K562 (cell line): ENCODE data around the gene BACH1. TPM values are rescaled to one million over a fixed set of nuclear protein-coding genes. Genes with fewer than 3 reads are reported as not detected.

ENCODE experiments used
- CCAR2 ChIP-seq: fragments of 200-400 bp; formaldehyde crosslinking; IDR thresholded peaks from 2 replicates; pipeline ENCODE4 v1.6.1; 2017; ENCODE audit warnings: mild to moderate bottlenecking, low read depth, low read length
- EZH2 ChIP-seq: IDR thresholded peaks from 2 replicates; pipeline ENCODE4 v1.6.1; 2012; ENCODE audit warnings: low read depth, mild to moderate bottlenecking, inconsistent platforms, low read length, borderline replicate concordance
- HDAC2 ChIP-seq: fragments of 450-650 bp; IDR thresholded peaks from 2 replicates; pipeline ENCODE4 v1.6.1; 2016; ENCODE audit warnings: mild to moderate bottlenecking
- HMGN3 ChIP-seq: IDR thresholded peaks from 2 replicates; pipeline ENCODE4 v1.6.1; 2011; ENCODE audit warnings: borderline replicate concordance, low read depth, mild to moderate bottlenecking, mixed read lengths, low read length; ENCODE audit not compliant: insufficient read length; ENCODE audit errors: extremely low read depth
- NFIX ChIP-seq: fragments of 250-450 bp; sonication (Bioruptor Pico); IDR thresholded peaks from 2 replicates; pipeline ENCODE4 v1.4.0; 2020; ENCODE audit warnings: low read depth, mild to moderate bottlenecking, moderate library complexity
- RFX7 ChIP-seq: fragments of 250-450 bp; sonication (Bioruptor Pico); IDR thresholded peaks from 2 replicates; pipeline ENCODE4 v1.5.1; 2021; ENCODE audit warnings: mild to moderate bottlenecking
- SMARCA5 ChIP-seq: fragments of 450-650 bp; IDR thresholded peaks from 2 replicates; pipeline ENCODE4 v1.6.1; 2016
- TFAP4 ChIP-seq: sonication (generic); formaldehyde crosslinking; IDR thresholded peaks from 2 replicates; pipeline ENCODE4 v1.8.0; 2022; ENCODE audit warnings: missing genetic modification reagents, mild to moderate bottlenecking, moderate library complexity, borderline replicate concordance
- TRIM24 ChIP-seq, 2 experiments: fragments of 450-650 bp; IDR thresholded peaks; 2 replicates each; pipeline ENCODE4 v1.6.1; 2016
- ZNF583 ChIP-seq: fragments of 250-450 bp; sonication (Bioruptor Pico); IDR thresholded peaks from 2 replicates; pipeline ENCODE4 v1.4.0; 2020
- polyA plus RNA-seq, 8 experiments: library from polyadenylated mRNA; depleted of rRNA in 4 of 8; stranded (reverse) in 5 of 8; unstranded in 3 of 8; fragments of >200 nt; fragmentation: Nextera tagmentation in 2 of 8; fragmentation: Illumina TruSeq in 1 of 8; extraction: Ambion mirVana in 2 of 8; extraction: Trizol in 1 of 8; gene quantifications; 2 replicates each; pipeline versions ENCODE4 v1.2.1 to v1.2.3, GENCODE V29; 2011 to 2014; ENCODE audit warnings: inconsistent platforms in 1 of 8, missing spikeins in 1 of 8
- total RNA-seq, 7 experiments: library from RNA; depleted of rRNA in 6 of 7; stranded (reverse); fragments of >200 nt in 6 of 7; fragmentation: Illumina TruSeq in 2 of 7; extraction: Trizol in 2 of 7; gene quantifications; 2 replicates each; pipeline versions ENCODE4 v1.2.1 to v1.2.3, GENCODE V29; 2011 to 2021; ENCODE audit warnings: low replicate concordance in 1 of 7
- TF ChIP-seq, protein P1 (sequence below): fragments of 150-350 bp; IDR thresholded peaks from 2 replicates; pipeline ENCODE4 v1.6.1; 2014; ENCODE audit warnings: low read depth, mild to moderate bottlenecking, low read length, borderline replicate concordance

Gene BACH1
- total and polyA plus RNA-seq, 9 of the 15 experiments (the other 6 are each of a cell fraction or from before 2014, with no cell fraction given): 10.6 to 58.5 (median 28.6) TPM

DNA sequence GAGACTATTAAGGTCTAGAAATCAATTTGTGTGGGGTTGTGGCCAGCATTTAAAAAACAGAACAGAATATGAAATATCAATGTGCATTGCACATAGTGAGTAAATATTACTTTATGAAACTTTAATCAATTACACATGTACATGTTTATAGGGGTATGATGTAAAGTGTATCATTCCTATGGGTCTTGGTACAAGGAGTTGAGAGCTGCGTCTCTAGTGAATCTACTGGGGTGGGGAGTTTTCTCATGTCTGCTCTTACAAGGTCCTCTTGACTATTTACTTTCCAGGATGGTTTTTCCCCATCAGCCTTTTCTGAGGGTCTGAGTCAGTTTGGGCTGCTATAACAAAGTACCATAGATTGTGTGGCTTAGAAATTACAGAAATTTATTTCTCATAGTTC, 75.8 kb downstream of the BACH1 start (continued):
- TF ChIP-seq ZNF583: no peak
- no peak for TF ChIP-seq TRIM24 (IDR thresholded peaks at IDR 0.05)
- no peak for TF ChIP-seq NFIX (CRISPR knock-in tag)
- no peak for TF ChIP-seq HMGN3
- no peak for TF ChIP-seq TFAP4 (CRISPR knock-in tag)
- no peak for TF ChIP-seq EZH2
- TF ChIP-seq SMARCA5: no peak
- TF ChIP-seq, protein P1, sequence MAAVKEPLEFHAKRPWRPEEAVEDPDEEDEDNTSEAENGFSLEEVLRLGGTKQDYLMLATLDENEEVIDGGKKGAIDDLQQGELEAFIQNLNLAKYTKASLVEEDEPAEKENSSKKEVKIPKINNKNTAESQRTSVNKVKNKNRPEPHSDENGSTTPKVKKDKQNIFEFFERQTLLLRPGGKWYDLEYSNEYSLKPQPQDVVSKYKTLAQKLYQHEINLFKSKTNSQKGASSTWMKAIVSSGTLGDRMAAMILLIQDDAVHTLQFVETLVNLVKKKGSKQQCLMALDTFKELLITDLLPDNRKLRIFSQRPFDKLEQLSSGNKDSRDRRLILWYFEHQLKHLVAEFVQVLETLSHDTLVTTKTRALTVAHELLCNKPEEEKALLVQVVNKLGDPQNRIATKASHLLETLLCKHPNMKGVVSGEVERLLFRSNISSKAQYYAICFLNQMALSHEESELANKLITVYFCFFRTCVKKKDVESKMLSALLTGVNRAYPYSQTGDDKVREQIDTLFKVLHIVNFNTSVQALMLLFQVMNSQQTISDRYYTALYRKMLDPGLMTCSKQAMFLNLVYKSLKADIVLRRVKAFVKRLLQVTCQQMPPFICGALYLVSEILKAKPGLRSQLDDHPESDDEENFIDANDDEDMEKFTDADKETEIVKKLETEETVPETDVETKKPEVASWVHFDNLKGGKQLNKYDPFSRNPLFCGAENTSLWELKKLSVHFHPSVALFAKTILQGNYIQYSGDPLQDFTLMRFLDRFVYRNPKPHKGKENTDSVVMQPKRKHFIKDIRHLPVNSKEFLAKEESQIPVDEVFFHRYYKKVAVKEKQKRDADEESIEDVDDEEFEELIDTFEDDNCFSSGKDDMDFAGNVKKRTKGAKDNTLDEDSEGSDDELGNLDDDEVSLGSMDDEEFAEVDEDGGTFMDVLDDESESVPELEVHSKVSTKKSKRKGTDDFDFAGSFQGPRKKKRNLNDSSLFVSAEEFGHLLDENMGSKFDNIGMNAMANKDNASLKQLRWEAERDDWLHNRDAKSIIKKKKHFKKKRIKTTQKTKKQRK: no peak
- TF ChIP-seq RFX7 (CRISPR knock-in tag): no peak
- TF ChIP-seq HDAC2: no peak
- no peak for TF ChIP-seq CCAR2
